GOT3 (cell line): Measurements from ENCODE around the gene PCDHB11.
"Not testable (repeated sequence)": the region's sequence is repeated elsewhere in the genome, so short reads cannot be mapped to it uniquely, and the experiment has no call there.

Source experiments
- DNase-seq: peaks from one replicate; lab custom pipeline; 2025; ENCODE audit warnings: mixed read lengths; lab: John Stamatoyannopoulos, UW

PCDHB11 gene

GRCh38 chr5:141236516-141237313 is 37.3 kb downstream of the PCDHB11 start:
- DNase-seq: no peak

GRCh38 chr5:141241496-141241895 is 42.1 kb downstream of the PCDHB11 start:
- DNase-seq: no peak

GRCh38 chr5:141245250-141245717 is 45.9 kb downstream of the PCDHB11 start, which contains the start of gene PCDHB15:
Gene PCDHB15, plus strand, starts transcription at chr5:141245395. Its CDS starts 184 bp downstream, at chr5:141245579.
- no peak for DNase-seq

GRCh38 chr5:141246971-141247370 is 47.5 kb downstream of the PCDHB11 start:
- DNase-seq: not testable (repeated sequence)

- not testable (repeated sequence) for DNase-seq
Observed at GRCh38 chr5:141247434-141247833, 48.0 kb downstream of the PCDHB11 start.

GRCh38 chr5:141250576-141250975 is 51.1 kb downstream of the PCDHB11 start:
- DNase-seq: no peak
